Ishikawa (cell line): ENCODE data around the gene HLCS.

Experiments
- CEBPB ChIP-seq: IDR thresholded peaks from 2 replicates; pipeline ENCODE4 v1.6.1; 2012
- CREB1 ChIP-seq: IDR thresholded peaks from 2 replicates; pipeline ENCODE4 v1.6.1; 2012; ENCODE audit warnings: low read depth
- EGR1 ChIP-seq: IDR thresholded peaks from 2 replicates; pipeline ENCODE4 v1.6.1; 2012
- EP300 ChIP-seq: IDR thresholded peaks from 2 replicates; pipeline ENCODE4 v1.6.1; 2012; ENCODE audit warnings: borderline replicate concordance
- FOXM1 ChIP-seq: IDR thresholded peaks from 2 replicates; pipeline ENCODE4 v1.6.1; 2012; ENCODE audit warnings: low read depth, borderline replicate concordance
- NFIC ChIP-seq: IDR thresholded peaks from 2 replicates; pipeline ENCODE4 v1.6.1; 2012
- RAD21 ChIP-seq: IDR thresholded peaks from 2 replicates; pipeline ENCODE4 v1.6.1; 2012; ENCODE audit warnings: low read depth
- TAF1 ChIP-seq: IDR thresholded peaks from 2 replicates; pipeline ENCODE4 v1.6.1; 2012; ENCODE audit warnings: low read depth, mild to moderate bottlenecking
- TCF12 ChIP-seq: IDR thresholded peaks from 2 replicates; pipeline ENCODE4 v1.6.1; 2012; ENCODE audit warnings: low read depth
- TEAD4 ChIP-seq: IDR thresholded peaks from 2 replicates; pipeline ENCODE4 v1.6.1; 2012
- USF1 ChIP-seq: IDR thresholded peaks from 2 replicates; pipeline ENCODE4 v1.6.1; 2012
- YY1 ChIP-seq: IDR thresholded peaks from 2 replicates; pipeline ENCODE4 v1.6.1; 2012; ENCODE audit warnings: low read depth
- ZBTB7A ChIP-seq: IDR thresholded peaks from 2 replicates; pipeline ENCODE4 v1.6.1; 2012; ENCODE audit warnings: low read depth
- TF ChIP-seq, protein P1 (sequence below): IDR thresholded peaks from 2 replicates; pipeline ENCODE4 v1.6.1; 2012
- TF ChIP-seq, protein P2 (sequence below): IDR thresholded peaks from 2 replicates; pipeline ENCODE4 v1.6.1; 2012; ENCODE audit warnings: low read depth, mild to moderate bottlenecking

Gene HLCS

GRCh38 chr21:36780861-36781260 lies 185.6 kb downstream of the HLCS start:
- TF ChIP-seq EGR1: no peak
- TF ChIP-seq ZBTB7A: no peak
- TF ChIP-seq YY1: no peak
- no peak for TF ChIP-seq TEAD4

- TF ChIP-seq RAD21: no peak
- peak; percentile 57 for TF ChIP-seq NFIC
- no peak for TF ChIP-seq CREB1
- TF ChIP-seq USF1: no peak
- TF ChIP-seq, protein P1, sequence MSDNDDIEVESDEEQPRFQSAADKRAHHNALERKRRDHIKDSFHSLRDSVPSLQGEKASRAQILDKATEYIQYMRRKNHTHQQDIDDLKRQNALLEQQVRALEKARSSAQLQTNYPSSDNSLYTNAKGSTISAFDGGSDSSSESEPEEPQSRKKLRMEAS: no peak
- no peak for TF ChIP-seq TAF1
Measured at GRCh38 chr21:36776981-36777617, 189.4 kb downstream of the HLCS start.

GRCh38 chr21:36773995-36774394 lies 192.5 kb downstream of the HLCS start:
- TF ChIP-seq TAF1 (no peak), YY1 (no peak), EGR1 (no peak), USF1 (no peak), TCF12 (no peak), FOXM1 (no peak), CEBPB (no peak)

GRCh38 chr21:36773117-36773516 lies 193.4 kb downstream of the HLCS start:
- TF ChIP-seq USF1 (no peak), EGR1 (no peak), TAF1 (no peak), NFIC (peak; percentile 54; the same call in 1 of the 2 replicates), YY1 (no peak), CEBPB (no peak), CREB1 (no peak)
- TF ChIP-seq, protein P2, sequence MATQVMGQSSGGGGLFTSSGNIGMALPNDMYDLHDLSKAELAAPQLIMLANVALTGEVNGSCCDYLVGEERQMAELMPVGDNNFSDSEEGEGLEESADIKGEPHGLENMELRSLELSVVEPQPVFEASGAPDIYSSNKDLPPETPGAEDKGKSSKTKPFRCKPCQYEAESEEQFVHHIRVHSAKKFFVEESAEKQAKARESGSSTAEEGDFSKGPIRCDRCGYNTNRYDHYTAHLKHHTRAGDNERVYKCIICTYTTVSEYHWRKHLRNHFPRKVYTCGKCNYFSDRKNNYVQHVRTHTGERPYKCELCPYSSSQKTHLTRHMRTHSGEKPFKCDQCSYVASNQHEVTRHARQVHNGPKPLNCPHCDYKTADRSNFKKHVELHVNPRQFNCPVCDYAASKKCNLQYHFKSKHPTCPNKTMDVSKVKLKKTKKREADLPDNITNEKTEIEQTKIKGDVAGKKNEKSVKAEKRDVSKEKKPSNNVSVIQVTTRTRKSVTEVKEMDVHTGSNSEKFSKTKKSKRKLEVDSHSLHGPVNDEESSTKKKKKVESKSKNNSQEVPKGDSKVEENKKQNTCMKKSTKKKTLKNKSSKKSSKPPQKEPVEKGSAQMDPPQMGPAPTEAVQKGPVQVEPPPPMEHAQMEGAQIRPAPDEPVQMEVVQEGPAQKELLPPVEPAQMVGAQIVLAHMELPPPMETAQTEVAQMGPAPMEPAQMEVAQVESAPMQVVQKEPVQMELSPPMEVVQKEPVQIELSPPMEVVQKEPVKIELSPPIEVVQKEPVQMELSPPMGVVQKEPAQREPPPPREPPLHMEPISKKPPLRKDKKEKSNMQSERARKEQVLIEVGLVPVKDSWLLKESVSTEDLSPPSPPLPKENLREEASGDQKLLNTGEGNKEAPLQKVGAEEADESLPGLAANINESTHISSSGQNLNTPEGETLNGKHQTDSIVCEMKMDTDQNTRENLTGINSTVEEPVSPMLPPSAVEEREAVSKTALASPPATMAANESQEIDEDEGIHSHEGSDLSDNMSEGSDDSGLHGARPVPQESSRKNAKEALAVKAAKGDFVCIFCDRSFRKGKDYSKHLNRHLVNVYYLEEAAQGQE: no peak

- TF ChIP-seq TCF12 (no peak), CREB1 (no peak), EGR1 (no peak), NFIC (no peak), YY1 (no peak), CEBPB (no peak), TAF1 (no peak), EP300 (no peak), TEAD4 (no peak), RAD21 (no peak)
- TF ChIP-seq, protein P1: no peak
- TF ChIP-seq, protein P2: no peak
Measured at GRCh38 chr21:36769051-36769839, 197.2 kb downstream of the HLCS start.

DNA sequence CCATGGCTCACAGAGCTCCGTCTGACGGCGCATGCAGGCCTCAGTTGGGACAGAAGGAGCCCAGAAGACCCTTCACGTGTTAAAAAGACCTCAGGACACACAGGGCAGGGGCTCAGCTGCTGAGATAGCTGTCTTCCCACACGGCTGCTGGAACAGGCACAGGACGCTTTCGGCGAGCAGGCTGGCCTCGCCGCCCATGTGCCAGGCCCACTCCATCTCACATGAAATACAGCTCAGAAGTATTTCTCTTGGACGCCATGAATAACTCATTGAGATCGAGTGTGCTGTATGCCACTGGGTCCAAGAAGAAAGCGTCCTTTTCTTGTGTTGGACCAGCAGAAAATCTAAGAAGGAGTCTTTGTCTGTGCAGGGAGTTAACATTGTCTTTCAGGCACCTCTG lies 198.0 kb downstream of the HLCS start:
- TF ChIP-seq NFIC (no peak), EP300 (no peak), RAD21 (no peak), CREB1 (no peak), TCF12 (no peak), TAF1 (no peak), EGR1 (no peak), TEAD4 (no peak), USF1 (no peak), YY1 (no peak), CEBPB (no peak), ZBTB7A (no peak), FOXM1 (no peak)
- TF ChIP-seq, protein P1: no peak
- TF ChIP-seq, protein P2: no peak
